A549 (cell line): Measurements from ENCODE around the gene LINC00305. TPM values are rescaled to one million over a fixed set of nuclear protein-coding genes. Genes with fewer than 3 reads are reported as not detected.

Source experiments
- ATAC-seq, 2 experiments: fragments of 200-7000 bp in 1 of 2; fragments of >200 bp in 1 of 2; cut with Nextera tagmentation in 1 of 2; cut with Tn5 transposase in 1 of 2; 3 replicates each; pipeline versions ENCODE4 v1.8.0 to v1.9.1; 2018 to 2020; ENCODE audit warnings: mild to moderate bottlenecking in 1 of 2, moderate library complexity in 1 of 2
- CTCF ChIA-PET: fragments of 300-600 bp; sonication (Branson Sonifier 250); formaldehyde crosslinking; extraction: SDS; loops from one replicate; lab custom pipeline; 2021; ENCODE audit warnings: antibody characterized with exemption, inconsistent platforms; lab: Yijun Ruan, JAX
- POLR2A ChIA-PET: fragments of 350-600 bp; formaldehyde crosslinking; extraction: SDS; loops from one replicate; lab custom pipeline; 2021; ENCODE audit warnings: antibody characterized with exemption, inconsistent platforms; lab: Yijun Ruan, JAX
- DNase-seq, 2 experiments: peaks; one replicate each; pipeline versions ENCODE4 v3.0.0 to v3.0.0-alpha.2; 2011 to 2016; ENCODE audit warnings: low read depth in 1 of 2, low spot score in 1 of 2
- FAIRE-seq: peaks from 2 replicates; lab custom pipeline; 2011; peaks lifted over from hg19 to GRCh38; lab: Jason Lieb, UNC
- H3K27ac ChIP-seq, 2 experiments: fragments of >200 bp; sonication (Bioruptor Twin); formaldehyde crosslinking; 3 replicates each; pipeline ENCODE4 v1.5.1; 2016 to 2017
- H3K4me1 ChIP-seq: fragments of >200 bp; sonication (Bioruptor Twin); formaldehyde crosslinking; 3 replicates; pipeline ENCODE4 v1.6.1; 2016
- H3K4me2 ChIP-seq: fragments of >200 bp; sonication (Bioruptor Twin); formaldehyde crosslinking; 3 replicates; pipeline ENCODE4 v1.6.1; 2016
- H3K4me3 ChIP-seq: fragments of >200 bp; sonication (Bioruptor Twin); formaldehyde crosslinking; 3 replicates; pipeline ENCODE4 v1.5.1; 2016
- H3K9me3 ChIP-seq: fragments of >200 bp; sonication (Bioruptor Twin); formaldehyde crosslinking; 3 replicates; pipeline ENCODE4 v1.6.1; 2016
- BHLHE40 ChIP-seq: IDR thresholded peaks from 2 replicates; pipeline ENCODE4 v1.6.1; 2012; ENCODE audit warnings: low read depth, low read length, inconsistent platforms
- CBX2 ChIP-seq: fragments of 200-600 bp; sonication (generic); IDR thresholded peaks from 2 replicates; pipeline ENCODE4 v1.6.1; 2016; ENCODE audit warnings: low read depth, mild to moderate bottlenecking, borderline replicate concordance
- CBX8 ChIP-seq: fragments of 200-600 bp; sonication (generic); IDR thresholded peaks from 2 replicates; pipeline ENCODE4 v1.6.1; 2016
- CHD2 ChIP-seq: fragments of 150-350 bp; IDR thresholded peaks from 2 replicates; pipeline ENCODE4 v1.6.1; 2014; ENCODE audit warnings: low read length; ENCODE audit not compliant: partially characterized antibody
- EHMT2 ChIP-seq: fragments of 200-600 bp; sonication (generic); IDR thresholded peaks from 2 replicates; pipeline ENCODE4 v1.6.1; 2016; ENCODE audit warnings: antibody characterized with exemption, low read depth, mild to moderate bottlenecking, moderate library complexity
- FOSB ChIP-seq: fragments of 250-450 bp; sonication (Bioruptor Pico); IDR thresholded peaks from 2 replicates; pipeline ENCODE4 v1.5.0; 2020; ENCODE audit warnings: mild to moderate bottlenecking, moderate library complexity
- GATA3 ChIP-seq: IDR thresholded peaks from 2 replicates; pipeline ENCODE4 v1.6.1; 2012; ENCODE audit warnings: borderline replicate concordance
- HDAC2 ChIP-seq: fragments of 200-600 bp; sonication (generic); IDR thresholded peaks from 2 replicates; pipeline ENCODE4 v1.6.1; 2016
- HEYL ChIP-seq: fragments of 250-450 bp; sonication (Bioruptor Pico); IDR thresholded peaks from 2 replicates; pipeline ENCODE4 v1.8.0; 2021; ENCODE audit warnings: mild to moderate bottlenecking, moderate library complexity
- HOXB13 ChIP-seq: fragments of 250-450 bp; sonication (Bioruptor Pico); IDR thresholded peaks from 2 replicates; pipeline ENCODE4 v1.5.0; 2020; ENCODE audit warnings: low read depth, mild to moderate bottlenecking, moderate library complexity
- JUNB ChIP-seq: fragments of >200 bp; sonication (Bioruptor Twin); formaldehyde crosslinking; IDR thresholded peaks from 2 replicates; pipeline ENCODE4 v1.6.1; 2016
- KDM1A ChIP-seq: fragments of 200-600 bp; sonication (generic); IDR thresholded peaks from 2 replicates; pipeline ENCODE4 v1.6.1; 2016; ENCODE audit warnings: low read depth, mild to moderate bottlenecking
- KDM5A ChIP-seq: fragments of 200-600 bp; sonication (generic); IDR thresholded peaks from 2 replicates; pipeline ENCODE4 v1.6.1; 2016; ENCODE audit warnings: antibody characterized with exemption, mild to moderate bottlenecking
- MAZ ChIP-seq: fragments of 150-350 bp; IDR thresholded peaks from 2 replicates; pipeline ENCODE4 v1.6.1; 2014; ENCODE audit warnings: antibody characterized with exemption, low read depth, low read length, borderline replicate concordance
- MYC ChIP-seq: IDR thresholded peaks from 2 replicates; pipeline ENCODE4 v1.6.1; 2012; ENCODE audit warnings: mild to moderate bottlenecking, inconsistent platforms, low read length, improper control_type of control experiment, borderline replicate concordance
- NFE2L2 ChIP-seq: fragments of 150-350 bp; conservative IDR thresholded peaks from 2 replicates; pipeline ENCODE4 v1.6.1; 2014; ENCODE audit warnings: low read length
- NPAS2 ChIP-seq: fragments of 250-450 bp; sonication (Bioruptor Pico); IDR thresholded peaks from 2 replicates; pipeline ENCODE4 v1.8.0; 2022; ENCODE audit warnings: mild to moderate bottlenecking, moderate library complexity, borderline replicate concordance
- NR3C1 ChIP-seq: fragments of >200 bp; sonication (Bioruptor Twin); formaldehyde crosslinking; IDR thresholded peaks from 3 replicates; pipeline ENCODE4 v1.6.1; 2017
- PBX3 ChIP-seq: IDR thresholded peaks from 2 replicates; pipeline ENCODE4 v1.6.1; 2012
- RFX5 ChIP-seq: fragments of 450-650 bp; IDR thresholded peaks from 2 replicates; pipeline ENCODE4 v1.7.1; 2014; ENCODE audit warnings: antibody characterized with exemption, mild to moderate bottlenecking, moderate library complexity
- TFCP2L1 ChIP-seq: fragments of 250-450 bp; sonication (Bioruptor Pico); IDR thresholded peaks from 2 replicates; pipeline ENCODE4 v1.5.0; 2021; ENCODE audit warnings: mild to moderate bottlenecking
- ZFP36 ChIP-seq: fragments of 450-650 bp; IDR thresholded peaks from 2 replicates; pipeline ENCODE4 v1.6.1; 2014; ENCODE audit warnings: borderline replicate concordance; ENCODE audit not compliant: partially characterized antibody
- ZSCAN20 ChIP-seq: fragments of 250-450 bp; sonication (Bioruptor Pico); IDR thresholded peaks from 2 replicates; pipeline ENCODE4 v1.8.0; 2022; ENCODE audit warnings: mild to moderate bottlenecking, moderate library complexity
- WGBS: methylation state at CpG from one replicate; pipeline ENCODE4 v1.1.6; 2017; ENCODE audit errors: missing lambda C conversion rate; 5-methylcytosine and 5-hydroxymethylcytosine counted together
- polyA plus RNA-seq, 4 experiments: library from polyadenylated mRNA; depleted of rRNA in 3 of 4; stranded (reverse); fragments of >200 nt; fragmentation: RNase III in 1 of 4; extraction: RNeasy Plus Mini Kit Qiagen cat#74134 plus additional on column Dnase treatment in 1 of 4; gene quantifications; 2 replicates in 3 of 4; 3 replicates in 1 of 4; pipeline ENCODE4 v1.2.3, GENCODE V29; 2011 to 2017
- TF ChIP-seq, protein P1 (sequence below): fragments of 250-450 bp; sonication (Bioruptor Pico); IDR thresholded peaks from 2 replicates; pipeline ENCODE4 v1.5.0; 2020; ENCODE audit warnings: low read depth, mild to moderate bottlenecking, moderate library complexity
- TF ChIP-seq, protein P2 (sequence below): fragments of >200 bp; sonication (Bioruptor Twin); formaldehyde crosslinking; IDR thresholded peaks from 3 replicates; pipeline ENCODE4 v1.5.1; 2016

The LINC00305 gene
- polyA plus RNA-seq, 2 of the 4 experiments (the other 2 are of a cell fraction): not detected

DNA sequence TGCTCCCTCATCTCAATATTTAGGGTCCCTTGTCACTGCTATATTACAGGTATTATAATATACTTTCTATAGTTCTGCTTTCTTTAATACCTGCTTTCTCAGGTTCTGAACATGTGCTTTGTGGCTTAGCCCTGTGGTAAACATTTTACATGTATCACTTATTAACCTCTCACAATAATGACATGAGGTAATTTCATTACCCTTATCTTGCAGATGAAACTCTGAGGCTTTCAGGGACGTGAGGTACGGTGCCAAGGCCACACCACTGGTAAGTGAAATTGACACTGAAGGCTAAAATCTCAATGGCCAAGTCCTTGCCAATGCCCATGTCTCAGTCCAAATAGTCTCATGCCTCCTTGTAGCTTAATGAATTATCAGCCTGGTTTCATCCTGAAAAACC, 21.7 kb downstream of the LINC00305 start:
- ChIA-PET CTCF (no interaction called here), POLR2A (no interaction called here)
- no peaks in the 10 kb centered on the region for H3K4me1 ChIP-seq
- no peaks in the 10 kb centered on the region for H3K9me3 ChIP-seq
- WGBS: 0% methylated on average over 2 of the region's 2 CpGs
- no peak for ATAC-seq
- H3K4me3 ChIP-seq: no peak overlapping the region
- no peak for FAIRE-seq
- H3K4me2 ChIP-seq: no peak overlapping the region
- DNase-seq: no peak
- H3K27ac ChIP-seq: no peak overlapping the region
- TF ChIP-seq TFCP2L1 (CRISPR knock-in tag) (no peak), GATA3 (no peak), FOSB (CRISPR knock-in tag) (no peak), RFX5 (no peak), KDM1A (no peak), ZSCAN20 (CRISPR knock-in tag) (no peak), HEYL (no peak), MAZ (no peak), JUNB (no peak), KDM5A (no peak), CBX8 (no peak), MYC (no peak), NR3C1 (no peak), ZFP36 (no peak), NFE2L2 (no peak), PBX3 (no peak), HDAC2 (no peak), BHLHE40 (no peak), EHMT2 (no peak)
- TF ChIP-seq, protein P1, sequence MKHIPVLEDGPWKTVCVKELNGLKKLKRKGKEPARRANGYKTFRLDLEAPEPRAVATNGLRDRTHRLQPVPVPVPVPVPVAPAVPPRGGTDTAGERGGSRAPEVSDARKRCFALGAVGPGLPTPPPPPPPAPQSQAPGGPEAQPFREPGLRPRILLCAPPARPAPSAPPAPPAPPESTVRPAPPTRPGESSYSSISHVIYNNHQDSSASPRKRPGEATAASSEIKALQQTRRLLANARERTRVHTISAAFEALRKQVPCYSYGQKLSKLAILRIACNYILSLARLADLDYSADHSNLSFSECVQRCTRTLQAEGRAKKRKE: no peak

GRCh38 chr18:64119916-64120315, 29.0 kb downstream of the LINC00305 start:
- CTCF ChIA-PET: no interaction called here
- H3K27ac ChIP-seq: no peak overlapping the region
- ATAC-seq (no peak), DNase-seq (peak in 1 of 2 experiments; percentile 4), FAIRE-seq (no peak)
- 3% methylated on average over 1 of the region's 1 CpG for WGBS
- H3K9me3 ChIP-seq: no peaks in the 10 kb centered on the region
- TF ChIP-seq, protein P2, sequence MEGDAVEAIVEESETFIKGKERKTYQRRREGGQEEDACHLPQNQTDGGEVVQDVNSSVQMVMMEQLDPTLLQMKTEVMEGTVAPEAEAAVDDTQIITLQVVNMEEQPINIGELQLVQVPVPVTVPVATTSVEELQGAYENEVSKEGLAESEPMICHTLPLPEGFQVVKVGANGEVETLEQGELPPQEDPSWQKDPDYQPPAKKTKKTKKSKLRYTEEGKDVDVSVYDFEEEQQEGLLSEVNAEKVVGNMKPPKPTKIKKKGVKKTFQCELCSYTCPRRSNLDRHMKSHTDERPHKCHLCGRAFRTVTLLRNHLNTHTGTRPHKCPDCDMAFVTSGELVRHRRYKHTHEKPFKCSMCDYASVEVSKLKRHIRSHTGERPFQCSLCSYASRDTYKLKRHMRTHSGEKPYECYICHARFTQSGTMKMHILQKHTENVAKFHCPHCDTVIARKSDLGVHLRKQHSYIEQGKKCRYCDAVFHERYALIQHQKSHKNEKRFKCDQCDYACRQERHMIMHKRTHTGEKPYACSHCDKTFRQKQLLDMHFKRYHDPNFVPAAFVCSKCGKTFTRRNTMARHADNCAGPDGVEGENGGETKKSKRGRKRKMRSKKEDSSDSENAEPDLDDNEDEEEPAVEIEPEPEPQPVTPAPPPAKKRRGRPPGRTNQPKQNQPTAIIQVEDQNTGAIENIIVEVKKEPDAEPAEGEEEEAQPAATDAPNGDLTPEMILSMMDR: peak; percentile 10; the same call in 1 of the 3 replicates
- no peak for TF ChIP-seq KDM5A
- H3K4me2 ChIP-seq: no peak overlapping the region
- no peaks in the 10 kb centered on the region for H3K4me1 ChIP-seq
- H3K4me3 ChIP-seq: no peak overlapping the region
- POLR2A ChIA-PET: no interaction called here

DNA sequence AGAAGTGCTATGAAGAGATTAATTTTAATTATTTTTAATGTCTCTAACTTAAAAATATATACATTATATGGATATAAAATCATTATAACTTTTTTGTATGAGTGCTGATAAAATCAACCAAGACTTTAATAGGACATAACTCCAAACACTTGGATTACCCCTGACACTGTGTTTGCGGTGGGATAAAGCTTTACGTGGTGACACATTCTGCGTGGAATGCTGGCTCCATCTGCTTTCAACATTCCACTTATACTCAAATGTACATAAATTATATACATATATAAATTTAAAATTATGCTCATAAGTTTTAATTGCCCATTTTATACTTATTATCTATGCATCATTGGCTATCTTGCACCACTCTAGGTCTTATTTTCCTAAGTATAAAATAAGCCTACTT, 30.5 kb downstream of the LINC00305 start:
- no peak for ATAC-seq
- Histone ChIP-seq H3K4me3 (no peak overlapping the region), H3K27ac (no peak overlapping the region), H3K4me2 (no peak overlapping the region), H3K9me3 (no peaks in the 10 kb centered on the region), H3K4me1 (no peaks in the 10 kb centered on the region)
- no peak for DNase-seq
- TF ChIP-seq TFCP2L1 (CRISPR knock-in tag) (no peak), KDM5A (no peak), KDM1A (no peak), HOXB13 (CRISPR knock-in tag) (no peak), RFX5 (no peak), EHMT2 (no peak), CBX2 (no peak), CHD2 (no peak), NPAS2 (CRISPR knock-in tag) (no peak)
- FAIRE-seq: no peak
- POLR2A ChIA-PET: no interaction called here
- CTCF ChIA-PET: no interaction called here
- WGBS: 61% methylated on average over 3 of the region's 3 CpGs
